Right lobe of liver (tissue), 4 donors: Measurements from ENCODE around the gene MAP4K2.

Experiments used
- CTCF ChIP-seq, 4 donors: fragments of 200-600 bp in 3 of 4; fragments of 450-650 bp in 1 of 4; IDR thresholded peaks; one replicate each; pipeline versions ENCODE4 v1.5.1 to v1.8.0; 2016 to 2022; ENCODE audit warnings: antibody characterized with exemption in 4 of 4, mild to moderate bottlenecking in 2 of 4
- POLR2A ChIP-seq: fragments of 450-650 bp; IDR thresholded peaks from one replicate; pipeline ENCODE4 v1.6.1; 2017; ENCODE audit warnings: antibody characterized with exemption, mild to moderate bottlenecking
- donor health status: DM: no; HTN: no; CAD: no.
- donor health status: DM: no; HTN: no; CAD: no.
- donor health status: DM: no; HTN: yes; CAD: no.

GRCh38 chr11:64800303-64801157 is 2.5 kb downstream of the MAP4K2 start:
- no peak for TF ChIP-seq CTCF (IDR thresholded peaks at IDR 0.05)
- TF ChIP-seq POLR2A, result no peak
